ENCODE data around the gene TOX3. TPM values are rescaled to one million over a fixed set of nuclear protein-coding genes. Genes with fewer than 3 reads are reported as not detected.

The TOX3 gene
- total and polyA plus RNA-seq, 2 of the 13 experiments (the other 11 are each of a cell fraction or from before 2014, with no cell fraction given): 14.5 to 98.6 TPM

GRCh38 chr16:52488837-52489289 is 58.1 kb downstream of the TOX3 start (continued):
- no peak for TF ChIP-seq NFIB (CRISPR knock-in tag; IDR thresholded peaks at IDR 0.05; ENCODE audit: borderline replicate concordance)
- 0 out of 4 replicates have a peak, but pooled peaks of 1 of the 2 experiments have one; percentile 10 for TF ChIP-seq HMGXB4 (CRISPR knock-in tag; IDR thresholded peaks at IDR 0.05; ENCODE audit: borderline replicate concordance in 1 of 2, low read depth in 1 of 2)
- TF ChIP-seq MBNL3 (CRISPR knock-in tag; conservative IDR thresholded peaks at IDR 0.05): no peak
- no peak for TF ChIP-seq ZBTB39 (CRISPR knock-in tag; IDR thresholded peaks at IDR 0.05)
- TF ChIP-seq KIAA2018 (CRISPR knock-in tag; IDR thresholded peaks at IDR 0.05; ENCODE audit: borderline replicate concordance): no peak
- TF ChIP-seq ELF4 (CRISPR knock-in tag; IDR thresholded peaks at IDR 0.05; ENCODE audit: borderline replicate concordance): no peak
- peak; percentile 56 for TF ChIP-seq NR2F6 (IDR thresholded peaks at IDR 0.05)
- TF ChIP-seq NR2F6 (CRISPR knock-in tag; IDR thresholded peaks at IDR 0.05): peak; percentile 75
- TF ChIP-seq TBP (CRISPR knock-in tag; IDR thresholded peaks at IDR 0.05): no peak
- TF ChIP-seq GRHL1 (CRISPR knock-in tag; conservative IDR thresholded peaks at IDR 0.05): no peak
- TF ChIP-seq SETDB1 (CRISPR knock-in tag; IDR thresholded peaks at IDR 0.05; ENCODE audit: borderline replicate concordance): no peak
